Right cardiac atrium (tissue), 5 donors: ENCODE data around the gene CSMD2. TPM values are rescaled to one million over a fixed set of nuclear protein-coding genes. Genes with fewer than 3 reads are reported as not detected.
A peak's percentile ranks its signal among the peaks of the same experiment; 100 is the strongest.

ENCODE experiments used
- ATAC-seq, 2 donors: fragments of 200-7000 bp; cut with Tn5 transposase; one replicate each; pipeline versions ENCODE4 v1.8.0 to v1.9.1; 2020; ENCODE audit warnings: moderate library complexity in 2 of 2, mild to moderate bottlenecking in 1 of 2
- DNase-seq, 3 donors: peaks; one replicate each; pipeline ENCODE4 v3.0.0-alpha.2; 2020
- H3K27ac ChIP-seq: one replicate; pipeline ENCODE4 v1.5.1; 2013; ENCODE audit warnings: mild to moderate bottlenecking, low read length, control low read depth, moderate library complexity
- H3K27me3 ChIP-seq: one replicate; pipeline ENCODE4 v1.6.1; 2013; ENCODE audit not compliant: control insufficient read depth, insufficient read depth
- H3K4me1 ChIP-seq: one replicate; pipeline ENCODE4 v1.6.1; 2013; ENCODE audit warnings: low read length; ENCODE audit not compliant: control insufficient read depth, insufficient read depth
- H3K4me3 ChIP-seq: one replicate; pipeline ENCODE4 v1.5.1; 2013; ENCODE audit warnings: low read length, control low read depth
- H3K9me3 ChIP-seq: one replicate; pipeline ENCODE4 v1.6.1; 2013; ENCODE audit warnings: low read length; ENCODE audit not compliant: control insufficient read depth
- WGBS: extraction: QIAGEN DNeasy Blood & Tissue Kit; methylation state at CpG from one replicate; pipeline ENCODE4 v1.1.7; 2013; 5-methylcytosine and 5-hydroxymethylcytosine counted together
- intact Hi-C, 4 donors: fragments of 100-400 bp; cut with DNase I; formaldehyde crosslinking; loops; one replicate each; pipeline versions ENCODE4 v1.11.0 to v1.14.0; 2022 to 2023
- polyA plus RNA-seq: library from polyadenylated mRNA; stranded (reverse); fragments of 200-250 nt; gene quantifications from one replicate; pipeline ENCODE4 v1.2.3, GENCODE V29; 2013
- total RNA-seq, 4 donors: library from RNA; stranded (reverse); fragmentation: NEBNext Ultra II Directional; extraction: Animal tissue kit (Norgen Biotek cat#: 25700); gene quantifications; one replicate each; pipeline ENCODE4 v1.2.1, GENCODE V29; 2021
- donor health status: healthy with polysubstance abuse.
- donor health status: DM: no; HTN: yes; CAD: no.
- donor health status: DM: no; HTN: no; CAD: no.
- donor health status: DM: no; HTN: yes; CAD: no; lungs with severe emphysema.
- donor health status: DM: yes; HTN: yes; CAD: no.

CSMD2 gene
- total and polyA plus RNA-seq, 5 donors = 0.11 to 0.59 (median 0.38) TPM

GRCh38 chr1:33615546-33615945, 549.5 kb downstream of the CSMD2 start:
- Histone ChIP-seq H3K9me3 (no peaks in the 10 kb centered on the region), H3K27ac (no peak overlapping the region), H3K27me3 (no peaks in the 10 kb centered on the region), H3K4me3 (no peak overlapping the region), H3K4me1 (no peaks in the 10 kb centered on the region)
- intact Hi-C loops = loop anchor here in 3 of 4 donors (10.0 kb wide), 4 partner anchors 141 to 401 kb away; partner anchors contain the start of gene ZSCAN20 (in 1 of the 3)
- WGBS = 52% methylated on average over 7 of the region's 7 CpGs
- DNase-seq (no peak), ATAC-seq (no peak)

DNA sequence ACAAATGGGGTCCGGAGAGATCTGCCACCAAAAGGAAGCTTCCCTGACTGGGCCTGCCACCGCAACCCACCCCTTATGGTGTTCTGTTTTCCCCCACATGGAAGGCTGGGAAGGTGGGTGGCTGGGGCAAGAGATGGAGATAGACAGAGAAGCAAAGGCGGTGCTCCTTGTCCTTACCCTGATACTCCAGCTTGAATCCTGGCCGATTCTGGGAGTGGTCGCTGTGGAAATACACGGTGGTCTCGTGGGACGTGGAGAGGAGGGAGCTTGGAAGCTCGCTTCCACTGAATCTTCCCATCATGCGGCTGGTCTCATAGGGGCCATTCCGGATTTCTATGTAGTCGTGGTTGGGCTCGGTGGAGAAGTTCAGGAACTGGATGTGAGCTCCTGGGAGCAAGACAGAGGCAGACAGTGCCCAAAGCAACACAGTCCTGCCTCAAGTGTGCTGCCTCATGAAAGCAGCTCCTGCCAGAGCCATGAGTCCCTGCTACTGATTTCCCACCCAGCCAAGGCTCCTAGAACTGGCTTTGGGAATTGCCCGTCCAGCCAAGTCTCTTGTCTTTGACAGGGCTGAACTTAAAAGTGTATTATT, 554.1 kb downstream of the CSMD2 start:
- no peaks in the 10 kb centered on the region for H3K4me1 ChIP-seq
- no peak overlapping the region for H3K4me3 ChIP-seq
- H3K9me3 ChIP-seq = no peaks in the 10 kb centered on the region
- intact Hi-C loops = loop anchor here (5.0 to 10.0 kb wide), 5 partner anchors 136 to 396 kb away; partner anchors contain the start of gene ZSCAN20 (in 2 of the 4)
- peak; percentile 38 to 79 for ATAC-seq
- no peaks in the 10 kb centered on the region for H3K27me3 ChIP-seq
- peak in 2 of 3 donors; percentile 32 to 83 for DNase-seq
- H3K27ac ChIP-seq = no peak overlapping the region
- 54% methylated on average over 14 of the region's 14 CpGs for WGBS

DNA sequence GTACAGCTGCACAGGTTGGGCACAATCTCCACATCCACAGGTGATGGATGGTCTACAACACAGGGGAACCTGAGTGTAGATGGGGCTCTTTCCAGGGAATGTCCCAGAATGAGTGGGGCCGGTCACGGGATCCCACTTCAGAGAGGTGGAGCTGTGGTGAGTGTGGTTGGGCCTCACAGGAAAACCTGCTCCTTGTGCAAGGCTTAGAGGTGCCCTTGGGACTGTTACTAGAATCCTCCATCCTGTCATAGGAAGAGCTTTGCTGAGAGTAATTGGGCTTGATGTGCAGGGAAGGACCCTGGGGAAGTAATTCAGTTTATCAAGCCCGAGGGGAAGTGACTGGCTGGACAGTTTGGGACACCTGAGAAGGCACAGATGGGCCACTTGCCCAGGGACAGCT, 554.6 kb downstream of the CSMD2 start:
- Histone ChIP-seq H3K4me1 (no peaks in the 10 kb centered on the region), H3K9me3 (no peaks in the 10 kb centered on the region), H3K27me3 (no peaks in the 10 kb centered on the region), H3K4me3 (no peak overlapping the region), H3K27ac (no peak overlapping the region)
- intact Hi-C loops = loop anchor here (5.0 to 10.0 kb wide), 5 partner anchors 136 to 396 kb away; partner anchors contain the start of gene ZSCAN20 (in 2 of the 4)
- WGBS = 72% methylated on average over 3 of the region's 3 CpGs
- DNase-seq = no peak
- ATAC-seq = no peak

DNA sequence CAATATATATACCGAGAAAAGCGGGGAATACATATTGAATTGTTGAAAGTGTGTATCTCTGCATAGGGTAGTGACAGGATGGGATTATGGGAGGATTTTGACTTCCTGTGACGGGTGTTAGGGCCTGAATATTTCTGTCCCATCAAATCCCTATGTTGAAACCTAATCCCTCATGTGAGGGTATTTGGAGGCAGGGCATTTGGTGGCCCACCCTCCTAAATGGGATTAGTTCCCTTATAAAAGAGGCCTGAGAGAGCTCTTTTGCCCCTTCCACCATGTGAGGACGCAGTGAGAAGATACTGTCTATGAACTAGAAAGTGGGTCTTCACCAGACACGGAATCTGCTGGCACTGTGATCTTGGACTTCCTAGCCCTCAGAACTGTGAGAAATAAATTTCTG, 555.3 kb downstream of the CSMD2 start:
- H3K9me3 ChIP-seq = no peaks in the 10 kb centered on the region
- H3K4me3 ChIP-seq = no peak overlapping the region
- ATAC-seq (no peak), DNase-seq (no peak)
- 97% methylated on average over 5 of the region's 5 CpGs for WGBS
- H3K4me1 ChIP-seq = no peaks in the 10 kb centered on the region
- H3K27me3 ChIP-seq = no peaks in the 10 kb centered on the region
- no peak overlapping the region for H3K27ac ChIP-seq
- intact Hi-C loops = loop anchor here (5.0 to 10.0 kb wide), 6 partner anchors 132 to 395 kb away; partner anchors contain the start of gene ZSCAN20 (in 2 of the 4)

DNA sequence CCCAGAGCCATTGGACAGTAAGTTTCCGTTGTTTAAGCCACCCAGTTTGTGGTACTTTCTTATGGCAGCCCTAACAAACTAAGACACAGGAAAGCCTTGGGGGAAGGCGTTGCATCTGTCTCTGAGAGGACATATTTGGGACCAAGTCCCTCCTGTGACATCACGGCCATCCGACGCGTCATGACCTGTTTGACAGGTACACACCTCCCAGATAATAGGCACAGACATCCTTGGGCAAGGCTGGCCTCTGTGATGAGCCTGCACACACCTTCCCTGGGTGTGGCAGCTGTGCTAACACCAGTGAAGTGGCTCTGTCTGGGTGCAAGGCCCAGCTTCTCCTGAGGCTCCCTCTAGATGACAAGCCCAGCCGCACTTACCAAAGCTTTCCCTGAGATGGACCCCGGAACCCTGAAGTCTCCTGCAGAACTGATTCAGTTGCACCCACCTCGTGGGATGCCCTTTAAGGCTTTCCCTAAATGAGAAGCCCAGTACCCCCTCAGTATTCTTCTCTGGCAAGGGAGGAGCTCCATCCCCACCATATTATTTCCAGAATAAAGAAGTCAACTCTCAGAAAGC, 556.1 kb downstream of the CSMD2 start:
- 96% methylated on average over 9 of the region's 9 CpGs for WGBS
- no peak overlapping the region for H3K4me3 ChIP-seq
- H3K27me3 ChIP-seq = no peaks in the 10 kb centered on the region
- no peak for DNase-seq
- H3K4me1 ChIP-seq = no peaks in the 10 kb centered on the region
- H3K27ac ChIP-seq = no peak overlapping the region
- intact Hi-C loops = loop anchor here in 1 of 4 donors (5.0 kb wide), 1 partner anchor 132 kb away; no protein-coding TSS in a partner anchor
- no peak for ATAC-seq
- H3K9me3 ChIP-seq = no peaks in the 10 kb centered on the region

DNA sequence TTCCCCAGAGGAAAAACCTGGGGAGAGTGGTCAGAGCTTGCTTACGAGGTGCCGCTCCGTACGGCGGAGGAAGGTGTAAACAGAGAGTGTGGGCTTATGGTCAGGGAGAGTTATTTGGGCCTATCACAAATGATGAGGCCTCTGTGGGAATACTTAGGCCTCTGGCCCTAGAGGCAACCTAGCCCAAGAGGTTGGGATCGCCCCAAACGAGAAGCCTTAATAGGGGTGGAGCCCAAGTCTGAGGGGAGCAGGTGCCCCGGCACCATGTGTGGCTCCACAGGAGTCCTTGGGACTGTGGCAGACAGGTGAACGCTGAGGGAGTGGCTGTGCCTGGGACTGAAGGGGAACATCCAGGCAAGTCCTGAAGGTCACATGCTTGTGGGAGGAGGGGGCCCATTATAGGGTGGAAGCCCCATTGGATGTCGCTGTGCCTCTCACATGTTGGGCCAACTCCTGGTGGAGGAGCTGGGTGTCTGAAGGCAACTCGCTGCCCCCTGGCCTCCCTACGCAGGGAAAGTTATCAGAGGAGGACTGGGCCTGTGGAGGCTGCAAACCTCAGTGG, 557.5 kb downstream of the CSMD2 start:
- H3K4me3 ChIP-seq = no peak overlapping the region
- H3K27me3 ChIP-seq = no peaks in the 10 kb centered on the region
- DNase-seq = no peak
- WGBS = 88% methylated on average over 12 of the region's 12 CpGs
- H3K27ac ChIP-seq = no peak overlapping the region
- intact Hi-C loops = loop anchor here in 1 of 4 donors (5.0 kb wide), 1 partner anchor 130 kb away; no protein-coding TSS in a partner anchor
- no peaks in the 10 kb centered on the region for H3K4me1 ChIP-seq
- ATAC-seq = peak in 1 of 2 donors; percentile 20
- H3K9me3 ChIP-seq = no peaks in the 10 kb centered on the region

- Histone ChIP-seq H3K4me3 (no peak overlapping the region), H3K27me3 (no peaks in the 10 kb centered on the region), H3K9me3 (no peaks in the 10 kb centered on the region), H3K27ac (peak overlapping the region; percentile 43), H3K4me1 (no peaks in the 10 kb centered on the region)
- DNase-seq = peak in 2 of 3 donors; percentile 70 to 81
- intact Hi-C loops = loop anchor here in 1 of 4 donors (5.0 kb wide), 1 partner anchor 129 kb away; no protein-coding TSS in a partner anchor
- 59% methylated on average over 9 of the region's 9 CpGs for whole genome bisulfite sequencing
- peak; percentile 51 to 85 for ATAC-seq
Measured at GRCh38 chr1:33606272-33606671, 558.8 kb downstream of the CSMD2 start.

- H3K4me3 ChIP-seq = no peak overlapping the region
- ATAC-seq (no peak), DNase-seq (no peak)
- 89% methylated on average over 9 of the region's 9 CpGs for WGBS
- H3K27me3 ChIP-seq = no peaks in the 10 kb centered on the region
- H3K9me3 ChIP-seq = no peaks in the 10 kb centered on the region
- no peak overlapping the region for H3K27ac ChIP-seq
- intact Hi-C loops = no loop called here
- H3K4me1 ChIP-seq = no peaks in the 10 kb centered on the region
Measured at GRCh38 chr1:33602271-33602670, 562.8 kb downstream of the CSMD2 start.

DNA sequence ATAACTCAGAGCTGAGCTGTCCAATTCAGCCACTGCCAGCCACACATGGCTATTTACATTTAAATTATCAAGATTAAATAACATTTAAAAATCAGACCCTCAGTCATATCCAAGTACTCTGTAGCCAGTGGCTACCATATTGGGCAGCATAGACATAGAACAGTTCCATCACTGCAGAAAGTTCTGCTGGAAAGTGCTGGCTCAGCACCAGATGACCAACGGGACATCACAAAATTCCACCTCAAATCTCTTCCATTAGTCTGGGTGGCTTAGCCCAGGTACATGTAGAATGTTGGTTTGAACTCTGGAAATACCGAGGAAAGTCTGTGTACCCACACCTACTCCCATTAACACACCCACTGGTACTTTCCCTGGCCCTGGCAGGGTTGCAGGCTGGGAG, 563.3 kb downstream of the CSMD2 start:
- no peak for DNase-seq
- Histone ChIP-seq H3K9me3 (no peaks in the 10 kb centered on the region), H3K27ac (no peak overlapping the region), H3K4me1 (no peaks in the 10 kb centered on the region), H3K27me3 (no peaks in the 10 kb centered on the region), H3K4me3 (no peak overlapping the region)
- no peak for ATAC-seq
- WGBS = 91% methylated on average over 2 of the region's 2 CpGs
- intact Hi-C loops = no loop called here

DNA sequence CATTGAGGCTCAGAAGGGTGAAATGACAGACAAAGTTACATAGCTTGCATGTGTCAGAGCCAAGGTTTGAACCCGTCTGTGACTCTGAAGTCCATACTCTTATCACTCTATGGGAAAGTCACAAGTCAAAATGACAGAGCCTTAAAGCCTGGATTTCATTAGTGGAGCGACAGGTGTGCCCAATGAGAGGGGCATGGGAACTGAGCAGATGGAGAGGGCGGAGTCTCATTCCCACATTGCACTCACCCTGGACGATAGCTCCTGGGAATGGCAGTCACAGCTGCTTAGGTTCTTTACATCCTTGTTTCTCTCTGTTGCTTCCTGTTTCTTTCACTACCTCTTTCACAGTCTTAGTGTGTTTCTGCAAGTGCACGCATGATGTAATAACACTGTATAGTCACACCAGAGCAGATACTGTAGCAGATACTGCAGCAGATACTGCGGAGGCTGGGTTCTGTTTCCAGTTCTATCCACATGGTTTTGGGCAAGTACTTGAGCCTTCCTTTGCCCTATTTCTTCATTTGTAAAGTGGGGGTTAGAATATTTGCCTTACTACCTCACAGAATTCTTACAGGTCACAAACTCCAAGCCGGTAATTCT, 565.4 kb downstream of the CSMD2 start:
- WGBS = 85% methylated on average over 7 of the region's 7 CpGs
- intact Hi-C loops = no loop called here
- ATAC-seq = no peak

DNA sequence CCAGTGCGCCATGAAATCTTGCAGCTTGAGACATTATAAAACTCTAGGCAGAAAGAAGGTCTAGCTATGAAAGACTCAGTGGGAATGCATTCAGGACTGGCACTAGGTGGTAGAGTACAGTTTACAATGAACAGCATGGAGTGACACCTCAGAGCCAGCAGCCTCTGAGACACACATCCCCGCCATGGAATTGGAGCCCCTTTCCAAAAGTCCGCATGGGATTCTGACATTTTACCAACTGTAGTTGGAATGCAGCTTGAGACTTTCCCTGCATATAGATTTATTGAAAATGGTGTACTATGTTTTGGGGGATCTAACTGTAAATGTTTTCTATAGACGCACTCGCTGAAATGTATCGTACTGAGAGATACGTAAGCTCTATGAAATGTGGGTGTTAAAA, 576.3 kb downstream of the CSMD2 start:
- no peaks in the 10 kb centered on the region for H3K27me3 ChIP-seq
- no peaks in the 10 kb centered on the region for H3K4me1 ChIP-seq
- no peak overlapping the region for H3K4me3 ChIP-seq
- H3K9me3 ChIP-seq = no peaks in the 10 kb centered on the region
- WGBS = 96% methylated on average over 7 of the region's 7 CpGs
- DNase-seq = no peak
- H3K27ac ChIP-seq = no peak overlapping the region
- intact Hi-C loops = no loop called here
- ATAC-seq = no peak

More for the DNA sequence above, 565.4 kb downstream of the CSMD2 start:
- Histone ChIP-seq H3K27me3 (no peaks in the 10 kb centered on the region), H3K27ac (no peak overlapping the region), H3K9me3 (no peaks in the 10 kb centered on the region), H3K4me3 (no peak overlapping the region), H3K4me1 (no peaks in the 10 kb centered on the region)
- no peak for DNase-seq
